Activated CD8-positive, alpha-beta T cell treated with anti-CD3 and anti-CD28 coated beads for 36 hours (primary cell): ENCODE measurements around the gene GM2A. TPM values are rescaled to one million over a fixed set of nuclear protein-coding genes. Genes with fewer than 3 reads are reported as not detected.

Source experiments
- ATAC-seq: fragments of 200-7000 bp; cut with Tn5 transposase; one replicate; pipeline ENCODE4 v1.10.0; 2021; ENCODE audit warnings: mild to moderate bottlenecking, moderate library complexity
- CTCF ChIA-PET: fragments of 350-600 bp; sonication (Branson Sonifier 250); formaldehyde crosslinking; loops from one replicate; lab custom pipeline; 2021; ENCODE audit warnings: antibody characterized with exemption; lab: Charles Lee
- POLR2A ChIA-PET: fragments of 350-600 bp; sonication (Branson Sonifier 250); formaldehyde crosslinking; loops from one replicate; lab custom pipeline; 2021; ENCODE audit warnings: antibody characterized with exemption; lab: Charles Lee
- DNase-seq: peaks from one replicate; pipeline ENCODE4 v3.0.0-alpha.2; 2020
- H3K27ac Mint-ChIP-seq: one replicate; pipeline ENCODE4 v1.8.0; 2021; ENCODE audit warnings: mild to moderate bottlenecking, mixed read lengths
- H3K27me3 Mint-ChIP-seq: one replicate; pipeline ENCODE4 v1.8.0; 2021; ENCODE audit warnings: mixed read lengths
- H3K36me3 Mint-ChIP-seq: one replicate; pipeline ENCODE4 v1.8.0; 2021; ENCODE audit warnings: low read depth, mixed read lengths
- H3K4me1 Mint-ChIP-seq: one replicate; pipeline ENCODE4 v1.8.0; 2021; ENCODE audit warnings: low read depth, mixed read lengths
- H3K4me3 Mint-ChIP-seq: one replicate; pipeline ENCODE4 v1.8.0; 2021; ENCODE audit warnings: mild to moderate bottlenecking, moderate library complexity, mixed read lengths
- H3K9me3 Mint-ChIP-seq: one replicate; pipeline ENCODE4 v1.8.0; 2021; ENCODE audit warnings: mixed read lengths
- intact Hi-C: fragments of 100-400 bp; cut with micrococcal nuclease; formaldehyde crosslinking; loops from one replicate; pipeline ENCODE4 v1.10.0; 2022
- total RNA-seq, 2 experiments: library from RNA; stranded (reverse); gene quantifications; one replicate each; pipeline ENCODE4 v1.2.3, GENCODE V29; 2021
- TF ChIP-seq, protein P1 (sequence below): fragments of 200-600 bp; IDR thresholded peaks from one replicate; pipeline ENCODE4 v1.8.0; 2022; ENCODE audit warnings: antibody characterized with exemption, mild to moderate bottlenecking

Gene GM2A
- 10 to 100 TPM; 13.3 to 13.7 TPM for total RNA-seq

DNA sequence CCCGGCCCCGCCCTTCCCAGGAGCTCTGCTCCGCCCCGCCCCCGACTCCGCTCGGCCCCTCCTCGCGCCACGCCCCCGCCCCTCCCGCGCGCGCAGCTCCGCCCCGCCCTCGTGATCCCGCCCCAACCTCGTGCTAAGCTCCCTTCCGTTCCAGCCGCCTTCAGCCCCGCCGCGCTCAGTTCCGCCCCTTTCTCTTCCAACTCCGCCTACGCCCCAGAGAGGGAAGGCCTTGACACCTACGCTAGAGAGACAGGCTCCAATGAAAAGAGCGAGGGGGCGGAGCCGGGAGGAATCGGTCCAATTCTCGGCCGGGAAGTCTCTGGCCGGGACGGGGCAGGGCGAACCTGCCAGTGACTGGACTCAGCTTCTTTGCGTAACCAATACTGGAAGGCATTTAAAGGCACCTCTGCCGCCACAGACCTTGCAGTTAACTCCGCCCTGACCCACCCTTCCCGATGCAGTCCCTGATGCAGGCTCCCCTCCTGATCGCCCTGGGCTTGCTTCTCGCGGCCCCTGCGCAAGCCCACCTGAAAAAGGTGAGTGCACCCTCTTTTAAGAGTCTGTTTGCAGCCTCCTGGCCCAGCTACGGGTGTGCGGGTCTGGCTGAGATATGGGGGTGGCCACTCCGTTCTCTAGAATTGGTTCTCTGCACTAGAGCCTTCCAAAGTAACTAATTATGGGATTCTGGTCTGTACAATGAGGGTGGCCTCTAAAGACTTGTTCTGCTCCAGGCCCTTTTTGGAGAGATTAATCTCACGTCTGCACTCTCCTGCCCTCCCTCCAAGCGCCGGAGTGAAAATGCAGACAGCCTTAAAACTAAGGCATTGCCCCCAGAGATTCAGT is at the start of gene GM2A:
Gene GM2A (plus strand): TSS at position 424 of the 843 bp plus-strand sequence. CDS start 32 bp downstream, at position 456.
- intact Hi-C loops = loop anchor here (5.0 kb wide), 1 partner anchor 41 kb away; no protein-coding TSS in a partner anchor
- no peaks in the 10 kb centered on the region for H3K9me3 Mint-ChIP-seq
- POLR2A ChIA-PET = interaction anchor here (0.6 to 1.8 kb wide), 6 partner anchors 11 to 500 kb away, joined by 3 to 6 read pairs (median 4); no protein-coding TSS in a partner anchor
- peak within 1 kb of the TSS; percentile 90 for H3K4me3 Mint-ChIP-seq
- ATAC-seq = peak; percentile 92
- TF ChIP-seq, protein P1, sequence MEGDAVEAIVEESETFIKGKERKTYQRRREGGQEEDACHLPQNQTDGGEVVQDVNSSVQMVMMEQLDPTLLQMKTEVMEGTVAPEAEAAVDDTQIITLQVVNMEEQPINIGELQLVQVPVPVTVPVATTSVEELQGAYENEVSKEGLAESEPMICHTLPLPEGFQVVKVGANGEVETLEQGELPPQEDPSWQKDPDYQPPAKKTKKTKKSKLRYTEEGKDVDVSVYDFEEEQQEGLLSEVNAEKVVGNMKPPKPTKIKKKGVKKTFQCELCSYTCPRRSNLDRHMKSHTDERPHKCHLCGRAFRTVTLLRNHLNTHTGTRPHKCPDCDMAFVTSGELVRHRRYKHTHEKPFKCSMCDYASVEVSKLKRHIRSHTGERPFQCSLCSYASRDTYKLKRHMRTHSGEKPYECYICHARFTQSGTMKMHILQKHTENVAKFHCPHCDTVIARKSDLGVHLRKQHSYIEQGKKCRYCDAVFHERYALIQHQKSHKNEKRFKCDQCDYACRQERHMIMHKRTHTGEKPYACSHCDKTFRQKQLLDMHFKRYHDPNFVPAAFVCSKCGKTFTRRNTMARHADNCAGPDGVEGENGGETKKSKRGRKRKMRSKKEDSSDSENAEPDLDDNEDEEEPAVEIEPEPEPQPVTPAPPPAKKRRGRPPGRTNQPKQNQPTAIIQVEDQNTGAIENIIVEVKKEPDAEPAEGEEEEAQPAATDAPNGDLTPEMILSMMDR = no peak
- peak within 1 kb of the TSS; percentile 95 for H3K27ac Mint-ChIP-seq
- H3K36me3 Mint-ChIP-seq = no peaks in the 10 kb centered on the region
- no peaks in the 10 kb centered on the region for H3K27me3 Mint-ChIP-seq
- CTCF ChIA-PET = interaction anchor here (0.5 to 3.4 kb wide), 13 partner anchors 10 to 138 kb away, joined by 3 to 16 read pairs (median 6); partner anchors contain the start of gene CCDC69
- H3K4me1 Mint-ChIP-seq = peaks cover 39% of the 10 kb centered on the region
- DNase-seq = peak; percentile 100

DNA sequence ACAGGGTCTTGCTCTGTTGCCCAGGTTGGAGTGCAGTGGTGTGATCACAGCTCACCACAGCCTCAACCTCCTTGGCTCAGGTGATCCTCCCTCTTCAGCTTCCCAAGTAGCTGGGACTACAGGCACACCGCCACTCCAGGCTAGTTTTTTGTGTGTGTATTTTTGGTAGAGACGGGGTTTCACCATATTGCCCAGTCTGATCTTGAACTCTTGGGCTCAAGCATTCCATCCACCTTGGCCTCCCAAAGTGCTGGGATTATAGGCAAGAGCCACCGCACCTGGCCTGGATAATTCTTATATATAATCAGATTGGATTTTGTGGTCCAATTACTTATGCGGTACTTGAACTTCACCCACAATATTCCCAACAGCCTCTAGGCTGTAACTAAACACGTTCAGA is 48.9 kb upstream of the GM2A start:
- Mint-ChIP-seq H3K27me3 (no peaks in the 10 kb centered on the region), H3K4me1 (peaks cover 56% of the 10 kb centered on the region), H3K36me3 (peaks cover 19% of the 10 kb centered on the region), H3K9me3 (no peaks in the 10 kb centered on the region), H3K4me3 (no peak overlapping the region), H3K27ac (no peak overlapping the region)
- ChIA-PET POLR2A (interaction anchor here (0.5 kb wide), 1 partner anchor 56 kb away, joined by 3 read pairs; no protein-coding TSS in a partner anchor), CTCF (interaction anchor here (1.2 to 3.6 kb wide), 2 partner anchors 10 to 107 kb away, joined by 3 to 12 read pairs; no protein-coding TSS in a partner anchor)
- no peak for ATAC-seq
- TF ChIP-seq, protein P1 = no peak
- no peak for DNase-seq
- intact Hi-C loops = no loop called here

DNA sequence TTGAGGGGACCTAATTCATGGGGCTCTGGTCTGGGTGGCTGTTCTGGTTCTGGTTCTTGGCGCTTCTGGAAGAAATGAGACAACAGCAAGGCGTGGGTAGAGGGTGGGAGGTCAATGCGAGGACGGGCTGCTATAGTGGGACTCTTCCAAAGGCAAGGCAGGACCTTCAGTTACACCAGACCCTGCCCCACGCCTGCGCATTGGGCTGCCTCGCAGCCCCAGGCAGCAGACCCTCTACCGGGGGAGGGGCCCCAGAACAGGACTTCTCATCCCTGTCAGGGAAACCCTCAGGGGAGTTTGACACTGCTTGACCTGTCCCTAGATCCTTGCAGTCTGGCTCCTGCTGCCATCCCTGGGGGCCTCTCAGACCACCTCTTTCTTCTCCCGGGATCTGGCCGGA is 47.6 kb upstream of the GM2A start:
- TF ChIP-seq, protein P1 = no peak
- peaks cover 65% of the 10 kb centered on the region for H3K4me1 Mint-ChIP-seq
- H3K4me3 Mint-ChIP-seq = no peak overlapping the region

DNA sequence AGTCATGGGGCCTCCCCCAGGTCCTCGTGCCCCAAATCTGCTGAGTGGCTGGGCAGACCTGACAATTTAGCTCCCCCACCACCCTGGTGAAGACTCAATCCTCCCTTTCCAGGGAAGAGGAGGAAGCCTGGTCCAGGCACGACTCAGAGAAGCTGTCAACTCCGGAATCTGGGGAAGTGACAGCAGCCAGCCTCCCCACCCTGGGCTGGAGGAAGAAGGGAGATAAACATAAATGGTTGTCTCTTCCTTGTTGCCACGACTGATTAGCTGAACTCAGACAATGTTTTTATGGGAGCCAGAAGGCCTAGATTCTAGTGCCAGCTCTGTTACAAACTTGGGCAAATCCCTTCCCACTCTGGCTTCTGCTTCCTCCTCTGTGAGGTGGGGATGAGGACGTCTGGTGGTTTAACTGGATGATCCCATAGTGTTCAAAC is 44.5 kb upstream of the GM2A start:
- H3K4me3 Mint-ChIP-seq = peak overlapping the region; percentile 15
- H3K27me3 Mint-ChIP-seq = no peaks in the 10 kb centered on the region
- peaks cover 13% of the 10 kb centered on the region for H3K36me3 Mint-ChIP-seq
- DNase-seq (peak; percentile 23), ATAC-seq (no peak)
- intact Hi-C loops = no loop called here
- TF ChIP-seq, protein P1 = no peak
- no peaks in the 10 kb centered on the region for H3K9me3 Mint-ChIP-seq
- H3K27ac Mint-ChIP-seq = peak overlapping the region; percentile 89
- ChIA-PET CTCF (interaction anchor here (0.8 to 1.9 kb wide), 7 partner anchors 12 to 108 kb away, joined by 3 to 7 read pairs (median 3); partner anchors contain the start of gene CCDC69), POLR2A (interaction anchor here (0.8 to 1.3 kb wide), 5 partner anchors 12 to 69 kb away, joined by 3 to 5 read pairs (median 3); no protein-coding TSS in a partner anchor)
- peaks cover 66% of the 10 kb centered on the region for H3K4me1 Mint-ChIP-seq

More for the DNA sequence above, 47.6 kb upstream of the GM2A start:
- CTCF ChIA-PET = interaction anchor here (0.7 to 1.2 kb wide), 3 partner anchors 33 to 90 kb away, joined by 4 read pairs; no protein-coding TSS in a partner anchor
- Mint-ChIP-seq H3K27me3 (no peaks in the 10 kb centered on the region), H3K27ac (peak overlapping the region; percentile 63), H3K9me3 (no peaks in the 10 kb centered on the region), H3K36me3 (peaks cover 15% of the 10 kb centered on the region)
- POLR2A ChIA-PET = no interaction called here
- intact Hi-C loops = no loop called here
- DNase-seq (no peak), ATAC-seq (no peak)
